CD8-positive, alpha-beta memory T cell (primary cell): ENCODE data around the gene ASTN2. TPM values are rescaled to one million over a fixed set of nuclear protein-coding genes. Genes with fewer than 3 reads are reported as not detected.
"Not testable (repeated sequence)": the region's sequence is repeated elsewhere in the genome, so short reads cannot be mapped to it uniquely, and the experiment has no call there.

Experiments
- CTCF ChIA-PET: fragments of 350-600 bp; sonication (Branson Sonifier 250); formaldehyde crosslinking; loops from one replicate; lab custom pipeline; 2021; ENCODE audit warnings: antibody characterized with exemption; lab: Charles Lee
- POLR2A ChIA-PET: fragments of 350-600 bp; sonication (Branson Sonifier 250); formaldehyde crosslinking; loops from one replicate; lab custom pipeline; 2021; ENCODE audit warnings: antibody characterized with exemption; lab: Charles Lee
- DNase-seq, 5 donors: peaks; one replicate each; pipeline versions ENCODE4 v3.0.0 to v3.0.0-alpha.2; 2020 to 2022; ENCODE audit warnings: mixed read lengths in 1 of 5
- H3K27ac ChIP-seq: one replicate; pipeline ENCODE4 v1.7.0; 2013; ENCODE audit warnings: low read depth, mild to moderate bottlenecking, low read length, moderate library complexity
- H3K27me3 ChIP-seq: 2 replicates; pipeline ENCODE4 v1.7.0; 2013; ENCODE audit warnings: low read length, mild to moderate bottlenecking; ENCODE audit not compliant: insufficient read depth, poor library complexity, severe bottlenecking
- H3K36me3 ChIP-seq: 2 replicates; pipeline ENCODE4 v1.7.0; 2013; ENCODE audit warnings: mild to moderate bottlenecking, low read length, moderate library complexity; ENCODE audit not compliant: insufficient read depth
- H3K4me1 ChIP-seq: 2 replicates; pipeline ENCODE4 v1.7.0; 2013; ENCODE audit warnings: mild to moderate bottlenecking, low read length, moderate library complexity; ENCODE audit not compliant: insufficient read depth
- H3K4me3 ChIP-seq: 2 replicates; pipeline ENCODE4 v1.7.0; 2013; ENCODE audit warnings: mild to moderate bottlenecking, low read length
- H3K9me3 ChIP-seq: 2 replicates; pipeline ENCODE4 v1.7.0; 2013; ENCODE audit warnings: mild to moderate bottlenecking, low read length
- H3K27ac Mint-ChIP-seq, 8 donors: one replicate each; pipeline ENCODE4 v1.8.0; 2020 to 2021; ENCODE audit warnings: mixed read lengths in 8 of 8, mild to moderate bottlenecking in 6 of 8, inconsistent platforms in 3 of 8, moderate library complexity in 3 of 8
- H3K27me3 Mint-ChIP-seq, 2 donors: one replicate each; pipeline ENCODE4 v1.8.0; 2020 to 2021; ENCODE audit warnings: mixed read lengths in 2 of 2, mild to moderate bottlenecking in 1 of 2, moderate library complexity in 1 of 2
- H3K36me3 Mint-ChIP-seq, 3 donors: one replicate each; pipeline ENCODE4 v1.8.0; 2020 to 2021; ENCODE audit warnings: mixed read lengths in 3 of 3, inconsistent platforms in 1 of 3, mild to moderate bottlenecking in 1 of 3
- H3K4me1 Mint-ChIP-seq, 3 donors: one replicate each; pipeline ENCODE4 v1.8.0; 2020 to 2021; ENCODE audit warnings: mixed read lengths in 3 of 3, inconsistent platforms in 1 of 3, mild to moderate bottlenecking in 1 of 3
- H3K4me3 Mint-ChIP-seq, 7 donors: one replicate each; pipeline ENCODE4 v1.8.0; 2020 to 2021; ENCODE audit warnings: mixed read lengths in 7 of 7, mild to moderate bottlenecking in 6 of 7, moderate library complexity in 4 of 7, inconsistent platforms in 2 of 7
- H3K9me3 Mint-ChIP-seq, 5 donors: one replicate each; pipeline ENCODE4 v1.8.0; 2020 to 2022; ENCODE audit warnings: mixed read lengths in 5 of 5, mild to moderate bottlenecking in 3 of 5, moderate library complexity in 2 of 5, inconsistent platforms in 1 of 5
- polyA plus RNA-seq: library from polyadenylated mRNA; unstranded; fragments of 300-500 nt; fragmentation: Illumina TruSeq; gene quantifications from one replicate; pipeline ENCODE4 v1.2.3, GENCODE V29; 2021
- total RNA-seq, 2 experiments: library from RNA; stranded (reverse); gene quantifications; one replicate each; pipeline ENCODE4 v1.2.3, GENCODE V29; 2021

Gene ASTN2
- total and polyA plus RNA-seq, 3 experiments from 2014 or later: 4.1 to 4.8 (median 4.2) TPM

DNA sequence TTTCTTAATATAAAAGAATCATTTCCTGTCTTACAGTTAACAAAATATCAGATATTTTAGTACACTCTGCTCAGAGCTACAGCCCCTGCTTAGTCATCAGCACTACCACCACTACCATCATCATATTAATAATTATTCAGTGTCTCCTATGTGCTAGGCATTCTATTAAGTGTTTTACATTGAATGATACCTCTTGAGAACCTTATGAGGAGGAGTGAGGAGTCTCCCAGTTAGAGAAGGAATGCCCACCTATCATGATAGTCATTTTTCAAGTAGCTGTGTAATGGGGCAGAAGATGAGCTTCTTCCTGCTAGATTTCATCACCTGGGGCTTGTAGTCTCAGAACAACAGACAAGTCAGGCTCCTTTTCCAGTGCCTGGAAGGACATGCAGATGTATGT lies 489.7 kb downstream of the ASTN2 start:
- Mint-ChIP-seq H3K9me3 (peaks cover 0 to 4% (median 0%) of the 10 kb centered on the region in 5 donors), H3K36me3 (no peaks in the 10 kb centered on the region), H3K27ac (no peak overlapping the region), H3K27me3 (no peaks in the 10 kb centered on the region), H3K4me1 (no peaks in the 10 kb centered on the region), H3K4me3 (no peak overlapping the region)
- POLR2A ChIA-PET: no interaction called here
- no peak overlapping the region for H3K27ac ChIP-seq
- no peak for DNase-seq
- H3K27me3 ChIP-seq: no peaks in the 10 kb centered on the region
- no peaks in the 10 kb centered on the region for H3K4me1 ChIP-seq
- no peaks in the 10 kb centered on the region for H3K9me3 ChIP-seq
- H3K36me3 ChIP-seq: no peaks in the 10 kb centered on the region
- CTCF ChIA-PET: no interaction called here
- no peak overlapping the region for H3K4me3 ChIP-seq

DNA sequence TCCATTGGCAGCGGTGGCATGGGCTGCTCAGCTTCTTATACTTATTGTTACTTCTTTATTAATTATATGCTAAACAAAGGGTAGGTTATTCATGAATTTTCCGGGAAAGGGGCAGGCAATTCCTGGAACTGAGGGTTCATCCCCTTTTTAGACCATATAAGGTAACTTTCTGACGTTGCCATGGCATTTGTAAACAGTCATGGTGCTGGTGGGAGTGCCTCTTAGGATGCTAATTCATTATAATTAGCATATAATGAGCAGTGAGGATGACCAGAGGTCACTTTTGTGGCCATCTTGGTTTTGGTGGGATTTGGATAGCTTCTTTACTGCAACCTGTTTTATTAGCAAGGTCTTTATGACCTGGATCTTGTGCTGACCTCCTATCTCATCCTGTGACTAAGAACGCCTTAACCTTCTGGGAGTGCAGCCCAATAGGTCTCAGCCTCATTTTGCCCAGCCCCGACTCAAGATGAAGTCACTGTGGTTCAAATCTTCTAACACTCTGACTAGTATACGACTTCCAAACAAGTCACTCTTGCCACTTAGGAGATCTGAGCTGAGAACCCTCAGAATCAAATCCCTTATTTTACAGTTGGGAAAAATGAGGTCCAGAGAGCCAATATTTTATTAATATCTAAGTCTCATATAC lies 490.3 kb downstream of the ASTN2 start:
- no peaks in the 10 kb centered on the region for H3K4me1 ChIP-seq
- Mint-ChIP-seq H3K4me1 (no peaks in the 10 kb centered on the region), H3K4me3 (no peak overlapping the region), H3K9me3 (peaks cover 0 to 4% (median 0%) of the 10 kb centered on the region in 5 donors), H3K36me3 (no peaks in the 10 kb centered on the region), H3K27ac (no peak overlapping the region), H3K27me3 (no peaks in the 10 kb centered on the region)
- no peak overlapping the region for H3K4me3 ChIP-seq
- DNase-seq: no peak
- no peak overlapping the region for H3K27ac ChIP-seq
- no peaks in the 10 kb centered on the region for H3K36me3 ChIP-seq
- CTCF ChIA-PET: no interaction called here
- no peaks in the 10 kb centered on the region for H3K27me3 ChIP-seq
- POLR2A ChIA-PET: no interaction called here
- H3K9me3 ChIP-seq: no peaks in the 10 kb centered on the region

- POLR2A ChIA-PET, H3K27me3 ChIP-seq, H3K4me3 ChIP-seq, DNase-seq, H3K4me3 Mint-ChIP-seq, H3K36me3 ChIP-seq, H3K9me3 ChIP-seq, H3K27ac Mint-ChIP-seq, H3K4me1 ChIP-seq, H3K27ac ChIP-seq, CTCF ChIA-PET, H3K4me1 Mint-ChIP-seq, H3K36me3 Mint-ChIP-seq, H3K27me3 Mint-ChIP-seq, H3K9me3 Mint-ChIP-seq: not testable (repeated sequence)
Measured at GRCh38 chr9:116917895-116918508, 496.9 kb downstream of the ASTN2 start.

DNA sequence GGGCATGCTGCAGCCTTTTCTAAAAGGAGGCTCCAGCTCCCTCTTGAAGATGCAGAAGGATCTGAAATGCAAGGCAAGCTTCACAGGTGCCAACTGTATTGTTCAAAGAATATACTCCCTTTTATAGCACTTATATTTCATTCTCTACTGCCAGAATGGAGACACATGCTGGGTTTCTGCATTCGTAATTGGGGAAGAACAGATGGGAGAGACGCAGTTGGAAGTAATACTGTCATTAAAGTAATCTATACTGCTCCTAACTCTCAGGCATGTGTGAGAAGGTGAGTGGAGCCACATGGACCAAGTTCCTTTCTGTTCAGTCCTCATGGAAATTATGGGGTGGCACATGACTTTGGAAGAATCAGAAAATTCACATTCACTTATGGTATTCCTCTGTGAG lies 501.3 kb downstream of the ASTN2 start:
- H3K4me1 Mint-ChIP-seq: no peaks in the 10 kb centered on the region
- CTCF ChIA-PET: no interaction called here
- H3K27ac ChIP-seq: no peak overlapping the region

GRCh38 chr9:116910201-116910600 lies 504.7 kb downstream of the ASTN2 start:
- Mint-ChIP-seq H3K36me3 (no peaks in the 10 kb centered on the region), H3K4me1 (no peaks in the 10 kb centered on the region), H3K9me3 (peaks cover 0 to 2% (median 0%) of the 10 kb centered on the region in 5 donors), H3K27me3 (peaks cover 0 to 7% of the 10 kb centered on the region in 2 donors), H3K4me3 (no peak overlapping the region), H3K27ac (no peak overlapping the region)
- DNase-seq: no peak
- no peak overlapping the region for H3K4me3 ChIP-seq
- no peaks in the 10 kb centered on the region for H3K27me3 ChIP-seq
- ChIA-PET CTCF (no interaction called here), POLR2A (no interaction called here)
- no peaks in the 10 kb centered on the region for H3K9me3 ChIP-seq
- no peaks in the 10 kb centered on the region for H3K4me1 ChIP-seq
- no peak overlapping the region for H3K27ac ChIP-seq
- no peaks in the 10 kb centered on the region for H3K36me3 ChIP-seq

More for the DNA sequence above, 501.3 kb downstream of the ASTN2 start:
- Mint-ChIP-seq H3K9me3 (peaks cover 0 to 3% (median 0%) of the 10 kb centered on the region in 5 donors), H3K36me3 (no peaks in the 10 kb centered on the region), H3K4me3 (no peak overlapping the region), H3K27me3 (peaks cover 0 to 7% of the 10 kb centered on the region in 2 donors), H3K27ac (no peak overlapping the region)
- Histone ChIP-seq H3K4me3 (no peak overlapping the region), H3K36me3 (no peaks in the 10 kb centered on the region), H3K4me1 (no peaks in the 10 kb centered on the region), H3K9me3 (no peaks in the 10 kb centered on the region), H3K27me3 (no peaks in the 10 kb centered on the region)
- POLR2A ChIA-PET: no interaction called here
- DNase-seq: no peak

DNA sequence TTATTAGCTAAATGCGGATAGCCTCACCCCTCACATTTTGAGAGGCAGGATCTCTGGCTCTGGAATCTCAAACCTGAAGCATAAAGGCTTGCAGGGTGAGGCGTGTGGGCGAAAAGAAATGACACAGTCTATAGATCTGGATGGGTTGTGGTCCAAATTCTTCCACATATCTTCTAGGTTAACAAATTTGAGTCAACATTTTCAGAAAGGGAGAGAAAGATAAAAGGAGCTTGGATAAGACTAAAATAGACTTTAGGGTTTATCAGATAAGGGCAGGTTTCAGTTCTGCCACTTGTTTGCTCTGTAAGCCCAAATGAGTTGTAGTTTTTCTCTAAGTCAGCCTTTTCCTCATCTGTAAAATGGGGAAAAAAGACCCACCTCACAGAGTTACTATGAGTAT lies 506.9 kb downstream of the ASTN2 start:
- no peaks in the 10 kb centered on the region for H3K4me1 ChIP-seq
- DNase-seq: no peak
- no peak overlapping the region for H3K27ac ChIP-seq
- no peaks in the 10 kb centered on the region for H3K36me3 ChIP-seq
- no peaks in the 10 kb centered on the region for H3K9me3 ChIP-seq
- Mint-ChIP-seq H3K36me3 (no peaks in the 10 kb centered on the region), H3K4me3 (no peak overlapping the region), H3K27ac (no peak overlapping the region), H3K4me1 (no peaks in the 10 kb centered on the region), H3K9me3 (peaks cover 0 to 2% (median 2%) of the 10 kb centered on the region in 5 donors), H3K27me3 (peaks cover 0 to 9% of the 10 kb centered on the region in 2 donors)
- no peaks in the 10 kb centered on the region for H3K27me3 ChIP-seq
- H3K4me3 ChIP-seq: no peak overlapping the region
- ChIA-PET CTCF (no interaction called here), POLR2A (no interaction called here)

DNA sequence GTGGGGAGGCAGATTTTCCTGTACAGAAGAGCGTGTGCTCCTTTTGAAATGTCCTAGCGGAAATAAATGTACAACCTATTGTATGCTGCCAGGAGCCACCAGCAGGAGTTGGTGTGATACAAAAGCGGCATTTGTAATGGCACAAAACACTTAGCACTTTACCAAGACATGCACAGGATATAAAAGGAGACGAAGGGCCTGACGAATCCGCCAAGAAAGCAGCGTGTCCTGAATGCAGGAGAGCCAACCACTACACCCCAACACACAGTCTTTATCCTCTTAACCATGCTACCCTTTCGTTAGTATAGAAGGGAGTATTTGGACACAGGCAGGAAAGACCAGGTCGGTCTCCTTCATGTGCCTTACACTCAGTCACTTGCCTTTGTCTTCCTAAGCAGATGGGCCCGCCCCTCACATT lies 509.7 kb downstream of the ASTN2 start:
- Histone ChIP-seq H3K27me3 (no peaks in the 10 kb centered on the region), H3K9me3 (no peaks in the 10 kb centered on the region), H3K27ac (no peak overlapping the region), H3K36me3 (no peaks in the 10 kb centered on the region), H3K4me3 (no peak overlapping the region), H3K4me1 (no peaks in the 10 kb centered on the region)
- H3K27me3 Mint-ChIP-seq: peaks cover 0 to 10% of the 10 kb centered on the region in 2 donors
- ChIA-PET CTCF (no interaction called here), POLR2A (no interaction called here)
- DNase-seq: no peak
- H3K4me1 Mint-ChIP-seq: no peaks in the 10 kb centered on the region
- H3K4me3 Mint-ChIP-seq: peak overlapping the region in 1 of 7 donors; percentile 27
- H3K36me3 Mint-ChIP-seq: no peaks in the 10 kb centered on the region
- no peak overlapping the region for H3K27ac Mint-ChIP-seq
- peaks cover 2 to 7% (median 4%) of the 10 kb centered on the region in 5 donors for H3K9me3 Mint-ChIP-seq

GRCh38 chr9:116904165-116904564 lies 510.7 kb downstream of the ASTN2 start:
- Histone ChIP-seq H3K27me3 (no peaks in the 10 kb centered on the region), H3K27ac (no peak overlapping the region), H3K4me3 (no peak overlapping the region), H3K9me3 (no peaks in the 10 kb centered on the region), H3K4me1 (no peaks in the 10 kb centered on the region), H3K36me3 (no peaks in the 10 kb centered on the region)
- Mint-ChIP-seq H3K36me3 (no peaks in the 10 kb centered on the region), H3K27me3 (peaks cover 0 to 10% of the 10 kb centered on the region in 2 donors), H3K9me3 (peaks cover 2 to 13% (median 12%) of the 10 kb centered on the region in 5 donors), H3K4me3 (no peak overlapping the region), H3K27ac (no peak overlapping the region), H3K4me1 (no peaks in the 10 kb centered on the region)
- DNase-seq: no peak
- ChIA-PET CTCF (no interaction called here), POLR2A (no interaction called here)
